Common myeloid progenitor, CD34-positive (primary cell): ENCODE results near the gene ITPRIPL1.

Experiments used
- CTCF ChIA-PET: fragments of 350-600 bp; sonication (Branson Sonifier 250); formaldehyde crosslinking; loops from one replicate; lab custom pipeline; 2021; ENCODE audit warnings: antibody characterized with exemption; lab: Charles Lee
- POLR2A ChIA-PET: fragments of 350-600 bp; sonication (Branson Sonifier 250); formaldehyde crosslinking; loops from one replicate; lab custom pipeline; 2021; ENCODE audit warnings: antibody characterized with exemption; lab: Charles Lee
- DNase-seq, 3 donors: peaks; one replicate each; pipeline versions ENCODE4 v3.0.0 to v3.0.0-alpha.2; 2013
- H3K27ac ChIP-seq, 2 experiments: 1 replicate in 1 of 2; 2 replicates in 1 of 2; pipeline ENCODE4 v1.7.0; 2013; ENCODE audit warnings: inconsistent platforms in 2 of 2, low read length in 2 of 2, mild to moderate bottlenecking in 2 of 2, low read depth in 1 of 2, moderate library complexity in 1 of 2; ENCODE audit not compliant: severe bottlenecking in 2 of 2, insufficient read depth in 1 of 2, poor library complexity in 1 of 2
- H3K27me3 ChIP-seq, 5 experiments: replicated peaks in 2 of 5; 1 replicate in 3 of 5; 2 replicates in 2 of 5; pipeline versions ENCODE4 v1.6.1 to v1.7.0; 2013; ENCODE audit warnings: low read length in 4 of 5, mild to moderate bottlenecking in 2 of 5, moderate library complexity in 2 of 5, inconsistent platforms in 1 of 5; ENCODE audit not compliant: insufficient read depth in 5 of 5, control insufficient read depth in 4 of 5
- H3K36me3 ChIP-seq, 4 experiments: 1 replicate in 2 of 4; 2 replicates in 2 of 4; pipeline versions ENCODE4 v1.6.1 to v1.7.0; 2013; ENCODE audit warnings: low read length in 3 of 4, control low read depth in 1 of 4, mild to moderate bottlenecking in 1 of 4; ENCODE audit not compliant: control insufficient read depth in 4 of 4, insufficient read depth in 4 of 4
- H3K4me1 ChIP-seq, 4 experiments: 1 replicate in 3 of 4; 2 replicates in 1 of 4; pipeline versions ENCODE4 v1.6.1 to v1.7.1; 2013; ENCODE audit warnings: low read length in 3 of 4, mild to moderate bottlenecking in 3 of 4, control low read depth in 1 of 4, inconsistent platforms in 1 of 4, moderate library complexity in 1 of 4; ENCODE audit not compliant: control insufficient read depth in 4 of 4, insufficient read depth in 4 of 4; ENCODE audit errors: control extremely low read depth in 1 of 4
- H3K4me3 ChIP-seq, 7 experiments: 1 replicate in 4 of 7; 2 replicates in 3 of 7; pipeline versions ENCODE4 v1.5.1 to v1.7.0; 2013; ENCODE audit warnings: mild to moderate bottlenecking in 7 of 7, low read length in 6 of 7, moderate library complexity in 6 of 7, inconsistent platforms in 2 of 7, low read depth in 2 of 7, control low read depth in 1 of 7; ENCODE audit not compliant: insufficient read depth in 4 of 7, control insufficient read depth in 1 of 7; ENCODE audit errors: extremely low read depth in 1 of 7
- H3K9me3 ChIP-seq, 5 experiments: 1 replicate in 4 of 5; 2 replicates in 1 of 5; pipeline versions ENCODE4 v1.6.1 to v1.7.1; 2013; ENCODE audit warnings: low read length in 4 of 5, mild to moderate bottlenecking in 2 of 5, inconsistent platforms in 1 of 5, low read depth in 1 of 5, moderate library complexity in 1 of 5; ENCODE audit not compliant: control insufficient read depth in 4 of 5, insufficient read depth in 2 of 5; ENCODE audit errors: control extremely low read depth in 1 of 5
- WGBS: methylation state at CpG from one replicate; pipeline ENCODE4 v1.1.5; 2013; ENCODE audit not compliant: insufficient coverage; 5-methylcytosine and 5-hydroxymethylcytosine counted together

ITPRIPL1 gene

DNA sequence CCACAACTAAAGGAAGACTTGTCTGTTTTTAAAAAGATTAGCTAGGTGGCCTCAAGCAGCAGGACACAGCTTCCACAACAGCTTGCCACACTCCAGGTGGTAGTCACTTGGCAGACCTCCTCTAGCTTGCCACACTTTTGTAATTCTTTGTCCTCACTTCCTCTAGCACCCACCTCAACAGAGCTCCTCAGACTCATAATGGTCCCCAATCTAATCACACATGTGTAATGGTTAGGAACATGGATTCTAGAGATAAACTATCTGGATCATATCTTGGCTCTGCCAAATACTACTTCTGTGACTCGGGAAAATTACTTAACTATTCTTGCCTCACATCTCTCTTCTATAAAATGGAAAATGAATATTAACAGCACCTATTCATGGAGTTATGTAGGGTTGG, 23.3 kb upstream of the ITPRIPL1 start:
- Histone ChIP-seq H3K4me3 (no peak overlapping the region), H3K27me3 (no peaks in the 10 kb centered on the region), H3K36me3 (peaks cover 45 to 66% (median 56%) of the 10 kb centered on the region in 4 experiments), H3K9me3 (no peaks in the 10 kb centered on the region), H3K4me1 (peaks cover 11 to 20% (median 17%) of the 10 kb centered on the region in 4 experiments), H3K27ac (no peak overlapping the region)
- WGBS = no CpG with 5 or more reads among the region's 1 CpG
- POLR2A ChIA-PET = no interaction called here
- DNase-seq = no peak
- CTCF ChIA-PET = interaction anchor here (0.8 to 2.6 kb wide), 7 partner anchors 12 to 44 kb away, joined by 3 to 9 read pairs (median 4); partner anchors contain the start of gene ITPRIPL1

GRCh38 chr2:96304606-96305005, 20.5 kb upstream of the ITPRIPL1 start:
- peaks cover 25 to 42% (median 33%) of the 10 kb centered on the region in 4 experiments for H3K36me3 ChIP-seq
- peak overlapping the region; percentile 77 to 97 (median 94) for H3K4me3 ChIP-seq
- 89% methylated on average over 6 of the region's 11 CpGs for whole genome bisulfite sequencing
- DNase-seq = no peak
- ChIA-PET CTCF (interaction anchor here (1.3 to 2.4 kb wide), 2 partner anchors 40 to 46 kb away, joined by 3 to 10 read pairs; no protein-coding TSS in a partner anchor), POLR2A (interaction anchor here (0.6 to 1.6 kb wide), 7 partner anchors 17 to 233 kb away, joined by 3 to 6 read pairs (median 3); partner anchors contain the start of genes ITPRIPL1, NCAPH and TMEM127)
- H3K9me3 ChIP-seq = no peaks in the 10 kb centered on the region
- H3K27ac ChIP-seq = peak overlapping the region; percentile 74 to 94
- no peaks in the 10 kb centered on the region for H3K27me3 ChIP-seq
- peaks cover 11 to 25% (median 17%) of the 10 kb centered on the region in 4 experiments for H3K4me1 ChIP-seq

GRCh38 chr2:96305091-96305978, 19.8 kb upstream of the ITPRIPL1 start, which contains the start of gene SNRNP200:
TSS of gene SNRNP200 (minus strand) at chr2:96305546. CDS start at chr2:96305437, 109 bp downstream.
- under 1% methylated on average over 37 of the region's 61 CpGs for WGBS
- CTCF ChIA-PET = interaction anchor here (0.6 to 2.4 kb wide), 5 partner anchors 11 to 47 kb away, joined by 3 to 10 read pairs (median 4); no protein-coding TSS in a partner anchor
- peak; percentile 91 to 92 (median 91) for DNase-seq
- Histone ChIP-seq H3K27me3 (no peaks in the 10 kb centered on the region), H3K27ac (peak within 1 kb of the TSS; percentile 74 to 94), H3K4me1 (peaks cover 11 to 25% (median 17%) of the 10 kb centered on the region in 4 experiments), H3K9me3 (no peaks in the 10 kb centered on the region), H3K36me3 (peaks cover 23 to 35% (median 28%) of the 10 kb centered on the region in 4 experiments), H3K4me3 (peak within 1 kb of the TSS; percentile 77 to 97 (median 94))
- POLR2A ChIA-PET = interaction anchor here (0.6 to 1.6 kb wide), 7 partner anchors 10 to 233 kb away, joined by 3 to 6 read pairs (median 3); partner anchors contain the start of genes ITPRIPL1, NCAPH and TMEM127

- H3K27me3 ChIP-seq = no peaks in the 10 kb centered on the region
- POLR2A ChIA-PET = interaction anchor here (0.7 to 1.6 kb wide), 4 partner anchors 10 to 232 kb away, joined by 3 to 6 read pairs (median 4); partner anchors contain the start of gene ITPRIPL1
- H3K27ac ChIP-seq = peak overlapping the region; percentile 74 to 94
- CTCF ChIA-PET = interaction anchor here (0.6 to 2.4 kb wide), 5 partner anchors 10 to 39 kb away, joined by 3 to 10 read pairs (median 4); no protein-coding TSS in a partner anchor
- H3K36me3 ChIP-seq = peaks cover 21 to 33% (median 26%) of the 10 kb centered on the region in 4 experiments
- peak overlapping the region; percentile 77 to 97 (median 94) for H3K4me3 ChIP-seq
- H3K9me3 ChIP-seq = no peaks in the 10 kb centered on the region
- no peak for DNase-seq
- H3K4me1 ChIP-seq = peaks cover 11 to 25% (median 17%) of the 10 kb centered on the region in 4 experiments
- WGBS = 13% methylated on average over 5 of the region's 9 CpGs
Measured at GRCh38 chr2:96305979-96306308, 19.2 kb upstream of the ITPRIPL1 start.

GRCh38 chr2:96306370-96306769, 18.7 kb upstream of the ITPRIPL1 start:
- H3K9me3 ChIP-seq = no peaks in the 10 kb centered on the region
- H3K27me3 ChIP-seq = no peaks in the 10 kb centered on the region
- H3K4me1 ChIP-seq = peaks cover 11 to 25% (median 17%) of the 10 kb centered on the region in 4 experiments
- H3K4me3 ChIP-seq = peak overlapping the region in 5 of 7 experiments; percentile 82 to 97 (median 94)
- ChIA-PET POLR2A (interaction anchor here (0.7 to 1.6 kb wide), 2 partner anchors 9 to 19 kb away, joined by 3 to 4 read pairs; partner anchors contain the start of gene ITPRIPL1), CTCF (interaction anchor here (1.0 to 2.4 kb wide), 5 partner anchors 8 to 39 kb away, joined by 3 to 10 read pairs (median 5); no protein-coding TSS in a partner anchor)
- peaks cover 18 to 31% (median 24%) of the 10 kb centered on the region in 4 experiments for H3K36me3 ChIP-seq
- DNase-seq = no peak
- WGBS = 92% methylated on average over 3 of the region's 3 CpGs
- peak overlapping the region; percentile 74 to 94 for H3K27ac ChIP-seq

GRCh38 chr2:96308248-96308647, 16.9 kb upstream of the ITPRIPL1 start:
- CTCF ChIA-PET = interaction anchor here (1.0 to 2.3 kb wide), 3 partner anchors 9 to 28 kb away, joined by 3 to 6 read pairs (median 3); no protein-coding TSS in a partner anchor
- Histone ChIP-seq H3K36me3 (peaks cover 2 to 22% (median 11%) of the 10 kb centered on the region in 4 experiments), H3K4me1 (peaks cover 11 to 25% (median 17%) of the 10 kb centered on the region in 4 experiments), H3K4me3 (no peak overlapping the region), H3K27ac (no peak overlapping the region), H3K27me3 (no peaks in the 10 kb centered on the region), H3K9me3 (no peaks in the 10 kb centered on the region)
- POLR2A ChIA-PET = no interaction called here
- 91% methylated on average over 4 of the region's 5 CpGs for WGBS
- no peak for DNase-seq
